ENCODE results near the gene FAM90A26. TPM values are rescaled to one million over a fixed set of nuclear protein-coding genes. Genes with fewer than 3 reads are reported as not detected.
"Not testable (repeated sequence)": the region's sequence is repeated elsewhere in the genome, so short reads cannot be mapped to it uniquely, and the experiment has no call there.

Gene FAM90A26
- total RNA-seq, 4 donors from 2014 or later, result not detected

- not testable (repeated sequence) for H3K36me3 ChIP-seq, H3K9me3 ChIP-seq, H3K27me3 ChIP-seq, H3K4me1 ChIP-seq
- Histone ChIP-seq H3K27ac (peak overlapping the region; percentile 41 to 84 (median 70)), H3K4me3 (peak overlapping the region; percentile 59 to 91 (median 86))
- WGBS, 2 donors, result 0 to 3% methylated on average over 10 to 24 of the region's 53 CpGs
- peak; percentile 96 to 98 for DNase-seq (ENCODE audit: low spot score in 2 of 2)
- TF ChIP-seq, protein P1, sequence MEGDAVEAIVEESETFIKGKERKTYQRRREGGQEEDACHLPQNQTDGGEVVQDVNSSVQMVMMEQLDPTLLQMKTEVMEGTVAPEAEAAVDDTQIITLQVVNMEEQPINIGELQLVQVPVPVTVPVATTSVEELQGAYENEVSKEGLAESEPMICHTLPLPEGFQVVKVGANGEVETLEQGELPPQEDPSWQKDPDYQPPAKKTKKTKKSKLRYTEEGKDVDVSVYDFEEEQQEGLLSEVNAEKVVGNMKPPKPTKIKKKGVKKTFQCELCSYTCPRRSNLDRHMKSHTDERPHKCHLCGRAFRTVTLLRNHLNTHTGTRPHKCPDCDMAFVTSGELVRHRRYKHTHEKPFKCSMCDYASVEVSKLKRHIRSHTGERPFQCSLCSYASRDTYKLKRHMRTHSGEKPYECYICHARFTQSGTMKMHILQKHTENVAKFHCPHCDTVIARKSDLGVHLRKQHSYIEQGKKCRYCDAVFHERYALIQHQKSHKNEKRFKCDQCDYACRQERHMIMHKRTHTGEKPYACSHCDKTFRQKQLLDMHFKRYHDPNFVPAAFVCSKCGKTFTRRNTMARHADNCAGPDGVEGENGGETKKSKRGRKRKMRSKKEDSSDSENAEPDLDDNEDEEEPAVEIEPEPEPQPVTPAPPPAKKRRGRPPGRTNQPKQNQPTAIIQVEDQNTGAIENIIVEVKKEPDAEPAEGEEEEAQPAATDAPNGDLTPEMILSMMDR (IDR thresholded peaks at IDR 0.05), result peak in 2 of 5 experiments; percentile 13 to 20
- TF ChIP-seq POLR2A (IDR thresholded peaks at IDR 0.05) (peak in 1 of 2 donors; percentile 17), EP300 (IDR thresholded peaks at IDR 0.05) (peak in 1 of 2 donors; percentile 44)
Observed at GRCh38 chr4:9153008-9153570, 17.1 kb upstream of the FAM90A26 start.

DNA sequence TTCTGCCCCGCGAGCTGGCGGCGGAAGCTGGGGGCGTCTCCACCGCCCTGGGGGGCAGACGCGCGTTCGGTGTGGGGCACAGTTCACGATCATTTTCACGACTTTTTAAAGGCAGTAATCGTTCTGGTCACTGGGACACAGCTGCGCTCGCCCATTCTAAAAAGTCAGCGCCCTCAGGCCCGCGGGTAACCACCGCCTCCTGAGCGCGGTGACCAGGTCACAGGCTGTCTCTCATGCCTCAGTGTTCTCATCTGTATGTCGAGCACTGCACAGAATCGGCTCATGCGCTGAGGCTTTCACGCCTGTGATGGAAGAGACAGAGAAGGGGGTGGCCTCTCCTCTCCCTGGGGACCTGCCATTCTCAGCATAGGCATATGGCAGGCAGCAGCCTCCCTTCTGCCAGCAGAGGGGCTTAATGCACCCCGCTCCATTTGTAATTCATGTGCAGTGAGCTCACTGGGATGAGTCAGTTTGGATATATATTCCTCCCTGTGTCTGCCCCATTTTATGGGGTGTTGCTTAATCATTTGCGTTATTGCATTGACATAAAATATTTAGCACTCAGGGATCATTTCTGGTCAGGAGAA lies 16.5 kb upstream of the FAM90A26 start:
- WGBS, 2 donors, result 1 to 4% methylated on average over 11 to 21 of the region's 27 CpGs
- not testable (repeated sequence) for H3K9me3 ChIP-seq; DNase-seq (ENCODE audit: low spot score in 2 of 2); H3K36me3 ChIP-seq; H3K4me1 ChIP-seq; H3K27me3 ChIP-seq
- Histone ChIP-seq H3K27ac (peak overlapping the region; percentile 41 to 84 (median 60)), H3K4me3 (peak overlapping the region; percentile 59 to 91 (median 86))

DNA sequence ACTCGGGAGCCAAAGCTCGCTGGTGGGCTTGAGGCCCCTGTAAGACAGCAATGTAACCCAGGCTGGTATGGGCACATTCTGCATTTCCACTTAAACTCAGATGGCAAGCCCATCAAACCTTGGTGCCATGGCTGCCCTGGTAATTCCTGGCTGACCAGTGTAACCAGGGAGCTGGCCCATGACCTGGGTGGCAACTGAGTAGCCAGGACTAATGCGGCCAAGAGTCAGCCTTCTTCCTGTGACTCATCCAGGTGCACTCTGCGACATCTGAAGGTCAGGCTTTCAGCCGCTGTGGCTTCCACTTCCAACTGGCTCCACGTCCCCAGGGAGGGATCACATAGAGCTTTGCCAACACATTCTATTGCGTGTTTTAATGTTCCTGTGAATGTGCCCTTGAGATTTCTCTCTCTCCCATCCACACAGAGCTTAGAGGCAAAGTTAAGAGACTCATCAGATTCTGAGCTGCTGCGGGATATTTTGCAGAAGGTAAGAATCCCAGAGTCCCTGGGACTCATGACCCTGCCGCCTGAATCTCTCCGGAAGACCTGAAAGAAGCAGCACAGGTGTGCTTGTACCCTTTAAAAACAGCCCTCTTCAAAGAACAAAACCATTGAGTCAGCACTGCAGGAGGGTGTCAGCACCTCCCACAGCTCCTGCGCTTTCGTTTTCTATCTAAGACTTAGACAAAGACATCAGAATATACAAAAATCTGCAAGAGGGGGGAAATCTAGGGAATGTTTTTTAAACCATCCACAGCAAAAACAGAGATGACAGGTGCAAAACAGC lies 14.9 kb upstream of the FAM90A26 start:
- H3K36me3 ChIP-seq; H3K27me3 ChIP-seq; H3K4me3 ChIP-seq; H3K9me3 ChIP-seq; H3K27ac ChIP-seq; H3K4me1 ChIP-seq; DNase-seq (ENCODE audit: low spot score in 2 of 2): not testable (repeated sequence)
- 70 to 74% methylated on average over 11 to 12 of the region's 12 CpGs for WGBS, 2 donors

GRCh38 chr4:9158392-9158791 lies 11.8 kb upstream of the FAM90A26 start:
- H3K9me3 ChIP-seq; H3K27ac ChIP-seq; H3K4me1 ChIP-seq; H3K36me3 ChIP-seq; H3K4me3 ChIP-seq; H3K27me3 ChIP-seq; DNase-seq (ENCODE audit: low spot score in 2 of 2): not testable (repeated sequence)
- WGBS, 2 donors, result no CpG with 5 or more reads among the region's 6 CpGs

GRCh38 chr4:9160046-9160445 lies 10.2 kb upstream of the FAM90A26 start:
- H3K4me1 ChIP-seq; H3K9me3 ChIP-seq; H3K4me3 ChIP-seq; H3K36me3 ChIP-seq; H3K27me3 ChIP-seq; DNase-seq (ENCODE audit: low spot score in 2 of 2); H3K27ac ChIP-seq: not testable (repeated sequence)
- WGBS, 2 donors, result no CpG with 5 or more reads among the region's 6 CpGs

- H3K9me3 ChIP-seq; H3K27ac ChIP-seq; DNase-seq (ENCODE audit: low spot score in 2 of 2); H3K36me3 ChIP-seq; H3K4me3 ChIP-seq; H3K27me3 ChIP-seq; H3K4me1 ChIP-seq: not testable (repeated sequence)
- no CpG with 5 or more reads among the region's 8 CpGs for WGBS, 2 donors
Observed at GRCh38 chr4:9165990-9166389, 4.2 kb upstream of the FAM90A26 start.

GRCh38 chr4:9210357-9210756 lies 40.1 kb downstream of the FAM90A26 start, which contains the start of gene USP17L10:
Gene USP17L10 (plus strand): TSS chr4:9210657. CDS start chr4:9210657, 0 bp downstream.
- DNase-seq (ENCODE audit: low spot score in 2 of 2); H3K27me3 ChIP-seq; H3K27ac ChIP-seq; H3K4me3 ChIP-seq; H3K9me3 ChIP-seq; H3K36me3 ChIP-seq; H3K4me1 ChIP-seq: not testable (repeated sequence)
- WGBS, 2 donors, result no CpG with 5 or more reads among the region's 13 CpGs

DNA sequence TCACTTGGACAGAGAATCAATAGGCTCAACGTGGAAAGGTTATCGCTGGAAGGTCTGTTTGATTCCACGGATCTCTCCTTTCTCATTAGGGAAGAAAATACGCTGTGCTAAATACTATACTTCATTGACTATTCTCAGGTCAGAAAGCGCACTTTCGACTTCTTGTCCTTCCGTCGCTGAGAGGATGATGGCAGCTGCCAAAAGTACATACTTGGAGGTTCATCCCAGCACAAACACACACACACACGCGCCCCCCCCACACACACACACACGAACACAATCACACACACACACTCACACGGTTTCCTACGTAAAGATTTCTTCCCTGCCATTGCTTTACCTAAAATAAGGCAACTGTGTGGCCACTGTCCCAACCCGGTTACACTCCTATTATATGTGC lies 44.5 kb downstream of the FAM90A26 start:
- H3K9me3 ChIP-seq; H3K27me3 ChIP-seq; H3K36me3 ChIP-seq; DNase-seq (ENCODE audit: low spot score in 2 of 2); H3K4me3 ChIP-seq; H3K4me1 ChIP-seq; H3K27ac ChIP-seq: not testable (repeated sequence)
- WGBS, 2 donors, result 78 to 80% methylated on average over 9 to 12 of the region's 14 CpGs

- not testable (repeated sequence) for H3K4me1 ChIP-seq; DNase-seq (ENCODE audit: low spot score in 2 of 2); H3K4me3 ChIP-seq; H3K9me3 ChIP-seq; H3K27me3 ChIP-seq; H3K27ac ChIP-seq; H3K36me3 ChIP-seq
- no CpG with 5 or more reads among the region's 14 CpGs for WGBS, 2 donors
Observed at GRCh38 chr4:9215105-9215504, 44.9 kb downstream of the FAM90A26 start, which contains the start of gene USP17L11. Gene USP17L11 (plus strand): TSS chr4:9215405. CDS start chr4:9215405, 0 bp downstream.

- not testable (repeated sequence) for H3K27ac ChIP-seq; H3K4me3 ChIP-seq; H3K9me3 ChIP-seq; H3K36me3 ChIP-seq; H3K4me1 ChIP-seq; H3K27me3 ChIP-seq; DNase-seq (ENCODE audit: low spot score in 2 of 2)
- no CpG with 5 or more reads among the region's 13 CpGs for WGBS, 2 donors
Observed at GRCh38 chr4:9219852-9220251, 49.6 kb downstream of the FAM90A26 start, which contains the start of gene USP17L12. Gene USP17L12 (plus strand): TSS chr4:9220152. CDS start chr4:9220152, 0 bp downstream.

DNA sequence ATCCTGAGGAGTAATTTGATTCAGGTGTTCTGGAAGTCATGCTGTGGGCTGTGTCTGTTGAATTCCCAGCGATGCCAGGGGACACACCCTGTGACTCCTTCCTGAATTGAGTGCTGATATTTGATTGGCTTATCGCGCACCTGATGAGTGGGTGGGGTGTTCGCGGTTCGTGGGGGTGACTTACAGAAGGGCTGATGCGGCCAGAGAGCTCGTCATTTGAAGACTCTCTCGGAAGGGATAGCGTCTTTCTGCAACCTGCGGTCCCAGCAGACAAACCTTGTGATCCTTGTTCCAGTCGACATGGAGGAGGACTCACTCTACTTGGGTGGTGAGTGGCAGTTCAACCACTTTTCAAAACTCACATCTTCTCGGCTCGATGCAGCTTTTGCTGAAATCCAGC lies 54.4 kb downstream of the FAM90A26 start, which contains the start of gene USP17L13:
USP17L13 (plus strand) TSS at position 301 of the 400 bp plus-strand sequence; CDS start at position 301, 0 bp downstream.
- WGBS, 2 donors, result no CpG with 5 or more reads among the region's 14 CpGs
- not testable (repeated sequence) for H3K9me3 ChIP-seq, H3K36me3 ChIP-seq

More for the DNA sequence above, 54.4 kb downstream of the FAM90A26 start, which contains the start of gene USP17L13:
- not testable (repeated sequence) for H3K4me1 ChIP-seq; H3K4me3 ChIP-seq; DNase-seq (ENCODE audit: low spot score in 2 of 2); H3K27ac ChIP-seq; H3K27me3 ChIP-seq
